SIG-M5 (cell line): Measurements from ENCODE around the gene DNAH8.

Source experiments
- DNase-seq: peaks from one replicate; lab custom pipeline; 2025; lab: John Stamatoyannopoulos, UW

The DNAH8 gene

GRCh38 chr6:38702558-38703397 is 12.3 kb upstream of the DNAH8 start, which contains the start of gene GLO1:
Gene GLO1 (minus strand): TSS chr6:38703145. CDS start chr6:38703054, 91 bp downstream.
- DNase-seq: peak; percentile 89

GRCh38 chr6:38703949-38704590 is 11.0 kb upstream of the DNAH8 start:
- DNase-seq: no peak

- no peak for DNase-seq
Measured at GRCh38 chr6:38705924-38706323, 9.2 kb upstream of the DNAH8 start.

- DNase-seq: no peak
Measured at GRCh38 chr6:38708496-38708895, 6.6 kb upstream of the DNAH8 start.

- DNase-seq: peak; percentile 26
Measured at GRCh38 chr6:38713812-38714211, 1.3 kb upstream of the DNAH8 start.

GRCh38 chr6:38714239-38715015 is 684 bp upstream of the DNAH8 start:
- no peak for DNase-seq

GRCh38 chr6:38716825-38717224 is 1.7 kb downstream of the DNAH8 start:
- no peak for DNase-seq

- no peak for DNase-seq
Measured at GRCh38 chr6:38719358-38719757, 4.2 kb downstream of the DNAH8 start.

GRCh38 chr6:38720295-38720694 is 5.2 kb downstream of the DNAH8 start:
- DNase-seq: no peak

GRCh38 chr6:38722038-38722437 is 6.9 kb downstream of the DNAH8 start:
- DNase-seq: no peak

GRCh38 chr6:38722727-38723334 is 7.7 kb downstream of the DNAH8 start:
- no peak for DNase-seq

- DNase-seq: no peak
Measured at GRCh38 chr6:38723783-38724182, 8.7 kb downstream of the DNAH8 start.

GRCh38 chr6:38724343-38724742 is 9.2 kb downstream of the DNAH8 start:
- no peak for DNase-seq

GRCh38 chr6:38725414-38726183 is 10.5 kb downstream of the DNAH8 start:
- no peak for DNase-seq

GRCh38 chr6:38728203-38728602 is 13.1 kb downstream of the DNAH8 start:
- no peak for DNase-seq

GRCh38 chr6:38730140-38730862 is 15.2 kb downstream of the DNAH8 start:
- no peak for DNase-seq

- DNase-seq: no peak
Measured at GRCh38 chr6:38736951-38737350, 21.8 kb downstream of the DNAH8 start.

GRCh38 chr6:38738261-38738660 is 23.1 kb downstream of the DNAH8 start:
- no peak for DNase-seq

- DNase-seq: no peak
Measured at GRCh38 chr6:38739532-38739931, 24.4 kb downstream of the DNAH8 start.

GRCh38 chr6:38749473-38749872 is 34.4 kb downstream of the DNAH8 start:
- no peak for DNase-seq
